Uterus (tissue), 2 donors: ENCODE results near the gene KIAA1217.

ENCODE experiments used
- CTCF ChIP-seq, 4 experiments: fragments of 200-600 bp in 2 of 4; fragments of 450-650 bp in 2 of 4; sonication (generic) in 2 of 4; IDR thresholded peaks; one replicate each; pipeline ENCODE4 v1.5.1; 2016 to 2019; ENCODE audit warnings: antibody characterized with exemption in 4 of 4, mild to moderate bottlenecking in 2 of 4, moderate library complexity in 1 of 4
- POLR2A ChIP-seq, 2 donors: fragments of 450-650 bp; IDR thresholded peaks; one replicate each; pipeline ENCODE4 v1.6.1; 2016; ENCODE audit warnings: antibody characterized with exemption in 2 of 2, mild to moderate bottlenecking in 1 of 2, moderate library complexity in 1 of 2

- no peak for TF ChIP-seq CTCF (IDR thresholded peaks at IDR 0.05)
- TF ChIP-seq POLR2A (IDR thresholded peaks at IDR 0.05): no peak
These were observed 134.7 kb downstream of the KIAA1217 start for GRCh38 chr10:24343686-24344085.
